ENCODE results near the gene ARHGAP8.

- no peak for TF ChIP-seq REST (IDR thresholded peaks at IDR 0.05)
- TF ChIP-seq CTCF (IDR thresholded peaks at IDR 0.05), result no peak
Measured at GRCh38 chr22:44727148-44727547, 25.2 kb upstream of the ARHGAP8 start.

Data from A549 (cell line).